K562 (cell line): ENCODE results near the gene SNX14. TPM values are rescaled to one million over a fixed set of nuclear protein-coding genes. Genes with fewer than 3 reads are reported as not detected.

ENCODE experiments used
- ATAC-seq: fragments of 200-7000 bp; cut with Tn5 transposase; 3 replicates; pipeline ENCODE4 v1.9.1; 2020; ENCODE audit warnings: moderate library complexity
- BruUV-seq: library from RNA; stranded (reverse); fragments of 400-500 nt; replicated peaks from 2 replicates; lab custom pipeline; 2021; lab: Mats Ljungman, UMichigan
- CTCF ChIA-PET: fragments of 300-600 bp; formaldehyde crosslinking; extraction: SDS; loops from one replicate; lab custom pipeline; 2021; ENCODE audit warnings: low intra/inter-chr PET ratio; lab: Yijun Ruan, JAX
- POLR2A ChIA-PET: fragments of 300-600, 350-650 bp; sonication (Branson Sonifier 250); formaldehyde crosslinking; extraction: SDS; loops from one replicate; lab custom pipeline; 2021; ENCODE audit warnings: antibody characterized with exemption, inconsistent platforms; lab: Yijun Ruan, JAX
- DNase-seq, 4 experiments: peaks; one replicate each; pipeline versions ENCODE4 v3.0.0 to v3.0.0-alpha.2; 2011 to 2018; ENCODE audit warnings: low spot score in 3 of 4, mixed read lengths in 3 of 4; ENCODE audit errors: extremely low read depth in 1 of 4
- FAIRE-seq: peaks from 2 replicates; lab custom pipeline; 2011; peaks lifted over from hg19 to GRCh38; lab: Jason Lieb, UNC
- H2AFZ ChIP-seq: 2 replicates; pipeline ENCODE4 v1.6.0; 2011; ENCODE audit warnings: low read depth, low read length, control low read depth, inconsistent platforms
- H3K27ac ChIP-seq: fragments of 200-600 bp; 3 replicates; pipeline ENCODE4 v1.8.0; 2011; ENCODE audit warnings: low read depth, mild to moderate bottlenecking, control low read depth, inconsistent platforms, low read length, moderate library complexity, mixed read lengths; ENCODE audit errors: extremely low read depth
- H3K27me3 ChIP-seq, 2 experiments: fragments of 300-600 bp in 1 of 2; 2 replicates in 1 of 2; 3 replicates in 1 of 2; pipeline versions ENCODE4 v1.6.0 to v1.8.0; 2011; ENCODE audit warnings: inconsistent platforms in 2 of 2, low read length in 2 of 2, mild to moderate bottlenecking in 1 of 2, mixed read lengths in 1 of 2, moderate library complexity in 1 of 2; ENCODE audit not compliant: control insufficient read depth in 2 of 2, insufficient read depth in 2 of 2
- H3K36me3 ChIP-seq: fragments of 300-600 bp; 3 replicates; pipeline ENCODE4 v1.8.0; 2011; ENCODE audit warnings: mild to moderate bottlenecking, low read length, inconsistent platforms; ENCODE audit not compliant: control insufficient read depth, insufficient read depth
- H3K4me1 ChIP-seq, 2 experiments: fragments of 200-600 bp in 1 of 2; replicated peaks in 1 of 2; 2 replicates in 1 of 2; 3 replicates in 1 of 2; pipeline versions ENCODE4 v1.5.1 to v1.8.0; 2011; ENCODE audit warnings: inconsistent platforms in 2 of 2, low read length in 2 of 2, mild to moderate bottlenecking in 1 of 2, mixed read lengths in 1 of 2, moderate library complexity in 1 of 2; ENCODE audit not compliant: control insufficient read depth in 2 of 2, insufficient read depth in 2 of 2
- H3K4me2 ChIP-seq: 2 replicates; pipeline ENCODE4 v1.6.1; 2011; ENCODE audit warnings: low read length, control low read depth, inconsistent platforms, mixed read lengths; ENCODE audit not compliant: insufficient read depth
- H3K4me3 ChIP-seq: fragments of 200-600 bp; sonication (generic), shearing (Covaris generic); 2 replicates; pipeline ENCODE4 v1.5.1; 2016; ENCODE audit warnings: control low read depth, inconsistent platforms
- H3K79me2 ChIP-seq: fragments of 200-600 bp; 3 replicates; pipeline ENCODE4 v1.8.0; 2011; ENCODE audit warnings: low read length, inconsistent platforms; ENCODE audit not compliant: control insufficient read depth, insufficient read depth
- H3K9ac ChIP-seq, 2 experiments: 2 replicates each; pipeline versions ENCODE4 v1.6.0 to v1.6.1; 2011; ENCODE audit warnings: low read depth in 2 of 2, low read length in 2 of 2, control low read depth in 1 of 2, inconsistent platforms in 1 of 2, mild to moderate bottlenecking in 1 of 2, mixed read lengths in 1 of 2; ENCODE audit not compliant: insufficient read depth in 1 of 2
- H3K9me1 ChIP-seq: one replicate; pipeline ENCODE4 v1.6.0; 2011; ENCODE audit warnings: inconsistent platforms, mild to moderate bottlenecking, low read length, moderate library complexity; ENCODE audit not compliant: control insufficient read depth, insufficient read depth
- H3K9me3 ChIP-seq: replicated peaks from 2 replicates; pipeline ENCODE4 v1.5.1; 2011; ENCODE audit warnings: low read depth, low read length, inconsistent platforms; ENCODE audit not compliant: control insufficient read depth, insufficient read depth
- H4K20me1 ChIP-seq: replicated peaks from 2 replicates; pipeline ENCODE4 v1.6.1; 2011; ENCODE audit warnings: low read length, inconsistent platforms, mixed read lengths; ENCODE audit not compliant: control insufficient read depth, insufficient read depth
- BDP1 ChIP-seq: IDR thresholded peaks from 3 replicates; pipeline ENCODE4 v1.6.1; 2011; ENCODE audit not compliant: insufficient read length, insufficient read depth
- CBX2 ChIP-seq: fragments of 200-600 bp; sonication (generic); IDR thresholded peaks from one replicate; pipeline ENCODE4 v1.6.1; 2012; ENCODE audit warnings: mild to moderate bottlenecking, low read length, inconsistent platforms; ENCODE audit not compliant: insufficient read depth, poor library complexity, severe bottlenecking
- HLTF ChIP-seq: fragments of 450-650 bp; IDR thresholded peaks from 2 replicates; pipeline ENCODE4 v1.6.1; 2016
- HMBOX1 ChIP-seq: sonication (generic); IDR thresholded peaks from 2 replicates; pipeline ENCODE4 v1.6.1; 2016
- MAFK ChIP-seq: IDR thresholded peaks from 2 replicates; pipeline ENCODE4 v1.6.1; 2011; ENCODE audit warnings: low read length, improper control_type of control experiment
- TCF7L2 ChIP-seq: fragments of 150-350 bp; IDR thresholded peaks from 2 replicates; pipeline ENCODE4 v1.6.1; 2016; ENCODE audit warnings: low read depth, mild to moderate bottlenecking, low read length, moderate library complexity
- TOE1 ChIP-seq, 2 experiments: fragments of 450-650 bp in 1 of 2; sonication (generic) in 1 of 2; formaldehyde crosslinking in 1 of 2; IDR thresholded peaks; 2 replicates each; pipeline versions ENCODE4 v1.7.1 to v1.8.0; 2016 to 2022; ENCODE audit warnings: borderline replicate concordance in 2 of 2, mild to moderate bottlenecking in 2 of 2, antibody characterized with exemption in 1 of 2, inconsistent platforms in 1 of 2, low read depth in 1 of 2, missing genetic modification reagents in 1 of 2, moderate library complexity in 1 of 2
- ZFPM2 ChIP-seq: fragments of 250-450 bp; sonication (Bioruptor Pico); IDR thresholded peaks from 2 replicates; pipeline ENCODE4 v1.5.1; 2022; ENCODE audit warnings: mild to moderate bottlenecking
- WGBS: fragments of 100-300 bp; shearing (Covaris generic); methylation state at CpG from one replicate; pipeline ENCODE4 v1.1.6; 2016; ENCODE audit warnings: low coverage, mixed read lengths; ENCODE audit not compliant: insufficient coverage; ENCODE audit errors: missing lambda C conversion rate; 5-methylcytosine and 5-hydroxymethylcytosine counted together
- in situ Hi-C: fragments of 300-500 bp; cut with MboI; formaldehyde crosslinking; loops from 4 replicates; pipeline ENCODE4 v1.15.0; 2018; ENCODE audit warnings: inconsistent platforms, mixed read lengths
- intact Hi-C: fragments of 100-400 bp; cut with micrococcal nuclease; formaldehyde crosslinking; loops from 2 replicates; pipeline ENCODE4 v1.14.2; 2022
- polyA plus RNA-seq, 8 experiments: library from polyadenylated mRNA; depleted of rRNA in 4 of 8; stranded (reverse) in 5 of 8; unstranded in 3 of 8; fragments of >200 nt; fragmentation: Nextera tagmentation in 2 of 8; fragmentation: Illumina TruSeq in 1 of 8; extraction: Ambion mirVana in 2 of 8; extraction: Trizol in 1 of 8; gene quantifications; 2 replicates each; pipeline versions ENCODE4 v1.2.1 to v1.2.3, GENCODE V29; 2011 to 2014; ENCODE audit warnings: inconsistent platforms in 1 of 8, missing spikeins in 1 of 8
- total RNA-seq, 7 experiments: library from RNA; depleted of rRNA in 6 of 7; stranded (reverse); fragments of >200 nt in 6 of 7; fragmentation: Illumina TruSeq in 2 of 7; extraction: Trizol in 2 of 7; gene quantifications; 2 replicates each; pipeline versions ENCODE4 v1.2.1 to v1.2.3, GENCODE V29; 2011 to 2021; ENCODE audit warnings: low replicate concordance in 1 of 7
- TF ChIP-seq, protein P1 (sequence below): sonication (generic); formaldehyde crosslinking; IDR thresholded peaks from 2 replicates; pipeline ENCODE4 v1.8.1; 2023; ENCODE audit warnings: mild to moderate bottlenecking, missing genetic modification reagents, moderate library complexity

SNX14 gene
- total and polyA plus RNA-seq, 9 of the 15 experiments (the other 6 are each of a cell fraction or from before 2014, with no cell fraction given): 46.5 to 140 (median 71.2) TPM

DNA sequence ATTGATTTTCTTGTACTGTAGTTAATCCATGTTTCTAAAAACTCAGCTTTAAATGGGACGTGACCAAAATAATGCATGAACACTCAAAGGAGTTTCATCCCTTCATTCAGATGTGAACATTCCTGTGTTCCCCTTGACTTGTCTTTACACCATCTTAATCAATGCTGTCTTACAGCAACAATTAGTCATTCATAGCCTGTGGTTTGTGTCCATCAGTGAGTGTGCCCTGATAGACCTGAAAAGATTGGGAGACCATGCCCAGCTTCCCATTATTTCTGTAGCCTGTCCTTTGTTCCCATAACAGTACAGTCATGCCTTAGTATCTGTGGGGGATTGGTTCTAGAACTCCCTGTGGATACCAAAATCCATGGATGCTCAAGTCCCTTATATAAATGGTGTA, 119.9 kb downstream of the SNX14 start:
- 0% methylated on average over 1 of the region's 1 CpG for WGBS
- no peak for FAIRE-seq

More for the DNA sequence above, 119.9 kb downstream of the SNX14 start:
- Histone ChIP-seq H3K9me3 (no peaks in the 10 kb centered on the region; the same call in 1 of the 2 replicates), H3K9ac (no peak overlapping the region), H3K9me1 (no peaks in the 10 kb centered on the region), H3K4me1 (no peaks in the 10 kb centered on the region), H3K4me3 (no peak overlapping the region), H3K27me3 (no peaks in the 10 kb centered on the region; a peak in 1 of 5 replicates), H3K4me2 (no peak overlapping the region), H3K79me2 (no peaks in the 10 kb centered on the region), H4K20me1 (no peaks in the 10 kb centered on the region), H3K36me3 (no peaks in the 10 kb centered on the region), H2AFZ (no peak overlapping the region), H3K27ac (no peak overlapping the region)
- intact Hi-C loops: no loop called here
- BruUV-seq: no TSS peak
- TF ChIP-seq HLTF: no peak
- no peak for TF ChIP-seq CBX2
- no peak for TF ChIP-seq HMBOX1
- no peak for TF ChIP-seq MAFK
- no peak for TF ChIP-seq TCF7L2
- TF ChIP-seq TOE1 (IDR thresholded peaks at IDR 0.05; ENCODE audit: borderline replicate concordance): no peak
- no peak for TF ChIP-seq TOE1 (CRISPR knock-in tag; IDR thresholded peaks at IDR 0.05; ENCODE audit: borderline replicate concordance, low read depth)
- TF ChIP-seq, protein P1, sequence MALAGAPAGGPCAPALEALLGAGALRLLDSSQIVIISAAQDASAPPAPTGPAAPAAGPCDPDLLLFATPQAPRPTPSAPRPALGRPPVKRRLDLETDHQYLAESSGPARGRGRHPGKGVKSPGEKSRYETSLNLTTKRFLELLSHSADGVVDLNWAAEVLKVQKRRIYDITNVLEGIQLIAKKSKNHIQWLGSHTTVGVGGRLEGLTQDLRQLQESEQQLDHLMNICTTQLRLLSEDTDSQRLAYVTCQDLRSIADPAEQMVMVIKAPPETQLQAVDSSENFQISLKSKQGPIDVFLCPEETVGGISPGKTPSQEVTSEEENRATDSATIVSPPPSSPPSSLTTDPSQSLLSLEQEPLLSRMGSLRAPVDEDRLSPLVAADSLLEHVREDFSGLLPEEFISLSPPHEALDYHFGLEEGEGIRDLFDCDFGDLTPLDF: no peak
- TF ChIP-seq ZFPM2: no peak
- TF ChIP-seq BDP1: no peak
- in situ Hi-C loops: no loop called here
- CTCF ChIA-PET: no interaction called here
- DNase-seq (no peak), ATAC-seq (no peak)
- POLR2A ChIA-PET: no interaction called here
